Measurements from ENCODE around the gene FOXD2.

DNA sequence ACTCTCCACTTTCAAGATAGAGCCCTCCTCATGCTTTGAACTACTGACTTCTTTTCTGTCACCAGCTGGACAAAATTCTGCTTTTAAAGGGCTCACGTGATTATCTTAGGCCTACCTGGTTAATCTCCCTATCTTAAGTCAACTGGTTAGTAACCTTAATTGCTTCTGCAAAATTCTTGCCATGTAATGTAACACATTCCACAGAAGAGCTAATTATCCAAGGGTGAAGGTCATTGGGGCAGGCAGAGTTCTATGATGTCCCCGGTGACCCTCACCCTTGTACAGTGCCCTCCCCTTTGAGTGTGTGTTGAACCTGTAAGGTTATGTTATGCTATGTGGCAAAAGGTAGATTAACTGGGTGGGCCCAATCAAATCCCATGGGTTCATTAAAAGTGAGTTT is 47.0 kb upstream of the FOXD2 start:
- TF ChIP-seq, protein P1, sequence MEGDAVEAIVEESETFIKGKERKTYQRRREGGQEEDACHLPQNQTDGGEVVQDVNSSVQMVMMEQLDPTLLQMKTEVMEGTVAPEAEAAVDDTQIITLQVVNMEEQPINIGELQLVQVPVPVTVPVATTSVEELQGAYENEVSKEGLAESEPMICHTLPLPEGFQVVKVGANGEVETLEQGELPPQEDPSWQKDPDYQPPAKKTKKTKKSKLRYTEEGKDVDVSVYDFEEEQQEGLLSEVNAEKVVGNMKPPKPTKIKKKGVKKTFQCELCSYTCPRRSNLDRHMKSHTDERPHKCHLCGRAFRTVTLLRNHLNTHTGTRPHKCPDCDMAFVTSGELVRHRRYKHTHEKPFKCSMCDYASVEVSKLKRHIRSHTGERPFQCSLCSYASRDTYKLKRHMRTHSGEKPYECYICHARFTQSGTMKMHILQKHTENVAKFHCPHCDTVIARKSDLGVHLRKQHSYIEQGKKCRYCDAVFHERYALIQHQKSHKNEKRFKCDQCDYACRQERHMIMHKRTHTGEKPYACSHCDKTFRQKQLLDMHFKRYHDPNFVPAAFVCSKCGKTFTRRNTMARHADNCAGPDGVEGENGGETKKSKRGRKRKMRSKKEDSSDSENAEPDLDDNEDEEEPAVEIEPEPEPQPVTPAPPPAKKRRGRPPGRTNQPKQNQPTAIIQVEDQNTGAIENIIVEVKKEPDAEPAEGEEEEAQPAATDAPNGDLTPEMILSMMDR (IDR thresholded peaks at IDR 0.05): no peak
- no peak for TF ChIP-seq EZH2 (IDR thresholded peaks at IDR 0.05; ENCODE audit: borderline replicate concordance, insufficient read depth, low read depth, low read length, poor library complexity, severe bottlenecking)
